SK-N-SH (cell line): ENCODE data around the gene ENHO.

ENCODE experiments used
- CHD2 ChIP-seq: fragments of 150-350 bp; IDR thresholded peaks from 2 replicates; pipeline ENCODE4 v1.6.1; 2018; ENCODE audit warnings: low read length; ENCODE audit not compliant: partially characterized antibody
- CTCF ChIP-seq: fragments of 200-600 bp; sonication (generic); IDR thresholded peaks from 2 replicates; pipeline ENCODE4 v1.6.1; 2017; ENCODE audit warnings: antibody characterized with exemption, mild to moderate bottlenecking, moderate library complexity
- EZH2phosphoT487 ChIP-seq: fragments of 200-600 bp; sonication (generic); IDR thresholded peaks from 2 replicates; pipeline ENCODE4 v1.6.1; 2017; ENCODE audit warnings: low read depth, mixed run types, mild to moderate bottlenecking, antibody characterized with exemption, moderate library complexity, borderline replicate concordance
- MXI1 ChIP-seq: IDR thresholded peaks from 2 replicates; pipeline ENCODE4 v1.6.1; 2012; ENCODE audit warnings: mild to moderate bottlenecking, low read depth, low read length, improper control_type of control experiment
- POLR2AphosphoS5 ChIP-seq: IDR thresholded peaks from 2 replicates; pipeline ENCODE4 v1.6.1; 2012; ENCODE audit warnings: low read depth, low read length
- RFX5 ChIP-seq: IDR thresholded peaks from 2 replicates; pipeline ENCODE4 v1.6.1; 2012; ENCODE audit warnings: mild to moderate bottlenecking, improper control_type of control experiment, low read length
- TAF1 ChIP-seq: IDR thresholded peaks from 2 replicates; pipeline ENCODE4 v1.6.1; 2012; ENCODE audit warnings: low read depth, mild to moderate bottlenecking, low read length, moderate library complexity, borderline replicate concordance
- TF ChIP-seq, protein P1 (sequence below): IDR thresholded peaks from 2 replicates; pipeline ENCODE4 v1.6.1; 2012; ENCODE audit warnings: mild to moderate bottlenecking, low read depth, low read length, moderate library complexity

- TF ChIP-seq CTCF = no peak
- TF ChIP-seq, protein P1, sequence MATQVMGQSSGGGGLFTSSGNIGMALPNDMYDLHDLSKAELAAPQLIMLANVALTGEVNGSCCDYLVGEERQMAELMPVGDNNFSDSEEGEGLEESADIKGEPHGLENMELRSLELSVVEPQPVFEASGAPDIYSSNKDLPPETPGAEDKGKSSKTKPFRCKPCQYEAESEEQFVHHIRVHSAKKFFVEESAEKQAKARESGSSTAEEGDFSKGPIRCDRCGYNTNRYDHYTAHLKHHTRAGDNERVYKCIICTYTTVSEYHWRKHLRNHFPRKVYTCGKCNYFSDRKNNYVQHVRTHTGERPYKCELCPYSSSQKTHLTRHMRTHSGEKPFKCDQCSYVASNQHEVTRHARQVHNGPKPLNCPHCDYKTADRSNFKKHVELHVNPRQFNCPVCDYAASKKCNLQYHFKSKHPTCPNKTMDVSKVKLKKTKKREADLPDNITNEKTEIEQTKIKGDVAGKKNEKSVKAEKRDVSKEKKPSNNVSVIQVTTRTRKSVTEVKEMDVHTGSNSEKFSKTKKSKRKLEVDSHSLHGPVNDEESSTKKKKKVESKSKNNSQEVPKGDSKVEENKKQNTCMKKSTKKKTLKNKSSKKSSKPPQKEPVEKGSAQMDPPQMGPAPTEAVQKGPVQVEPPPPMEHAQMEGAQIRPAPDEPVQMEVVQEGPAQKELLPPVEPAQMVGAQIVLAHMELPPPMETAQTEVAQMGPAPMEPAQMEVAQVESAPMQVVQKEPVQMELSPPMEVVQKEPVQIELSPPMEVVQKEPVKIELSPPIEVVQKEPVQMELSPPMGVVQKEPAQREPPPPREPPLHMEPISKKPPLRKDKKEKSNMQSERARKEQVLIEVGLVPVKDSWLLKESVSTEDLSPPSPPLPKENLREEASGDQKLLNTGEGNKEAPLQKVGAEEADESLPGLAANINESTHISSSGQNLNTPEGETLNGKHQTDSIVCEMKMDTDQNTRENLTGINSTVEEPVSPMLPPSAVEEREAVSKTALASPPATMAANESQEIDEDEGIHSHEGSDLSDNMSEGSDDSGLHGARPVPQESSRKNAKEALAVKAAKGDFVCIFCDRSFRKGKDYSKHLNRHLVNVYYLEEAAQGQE = no peak
- TF ChIP-seq EZH2phosphoT487 = no peak
- no peak for TF ChIP-seq MXI1
- TF ChIP-seq TAF1 = no peak
- TF ChIP-seq POLR2AphosphoS5 = no peak
- no peak for TF ChIP-seq RFX5
- no peak for TF ChIP-seq CHD2
Measured at GRCh38 chr9:34491596-34491995, 31.2 kb downstream of the ENHO start.
